ENCODE data around the gene TTLL7. TPM values are rescaled to one million over a fixed set of nuclear protein-coding genes. Genes with fewer than 3 reads are reported as not detected.

Gene TTLL7
- total and polyA plus RNA-seq, 2 donors (not counting 1 experiment from before 2014, with no cell fraction given), result 0.01 TPM; not detected in 1

DNA sequence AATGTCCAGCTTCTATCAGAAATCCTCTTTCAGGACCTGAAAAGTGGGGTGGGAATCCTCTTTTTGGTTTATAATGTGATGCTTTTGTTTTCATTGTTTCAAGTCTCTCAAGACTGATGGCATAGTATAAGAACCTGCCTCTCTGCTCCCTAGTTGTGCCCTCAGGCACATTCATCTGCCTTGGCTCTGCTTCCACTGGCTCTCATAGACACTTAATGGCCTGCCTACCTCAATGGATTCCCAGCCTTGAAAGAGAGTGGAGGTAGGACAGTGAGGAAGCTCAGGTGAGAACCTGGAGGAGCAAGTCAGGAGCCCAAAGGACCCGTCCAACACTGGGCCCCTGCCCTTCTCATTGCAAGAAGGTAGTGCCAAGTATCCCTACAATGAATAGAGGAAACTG is 4.8 kb downstream of the TTLL7 start:
- H3K27me3 Mint-ChIP-seq, result peaks cover 42% of the 10 kb centered on the region

GRCh38 chr1:83990734-83991133 is 8.2 kb downstream of the TTLL7 start:
- Mint-ChIP-seq H3K27me3 (peaks cover 32% of the 10 kb centered on the region), H3K4me3 (no peak overlapping the region), H3K4me1 (no peaks in the 10 kb centered on the region), H3K9me3 (ENCODE audit: insufficient read depth) (peaks cover 3% of the 10 kb centered on the region), H3K27ac (no peak overlapping the region)
- intact Hi-C loops (cut with micrococcal nuclease), result no loop called here
- H3K79me2 ChIP-seq (ENCODE audit: control insufficient read depth, insufficient read depth, low read length), result no peaks in the 10 kb centered on the region
- DNase-seq (no peak), ATAC-seq (ENCODE audit: low read depth) (no peak)
- peaks cover 0 to 8% (median 2%) of the 10 kb centered on the region in 4 experiments for H3K27me3 ChIP-seq (replicated peaks in 1 of 4; ENCODE audit: control extremely low read depth in 1 of 4, control insufficient read depth in 3 of 4, insufficient read depth in 4 of 4, low read length in 3 of 4)
- no peak overlapping the region for H3K4me3 ChIP-seq (ENCODE audit: control extremely low read depth in 1 of 5, extremely low read depth in 1 of 5, insufficient read depth in 1 of 5, low read depth in 2 of 5, low read length in 4 of 5)
- WGBS (ENCODE audit: insufficient coverage), result 92% methylated on average over 1 of the region's 2 CpGs
- H3K36me3 ChIP-seq (replicated peaks in 1 of 2; ENCODE audit: control extremely low read depth in 1 of 2, control insufficient read depth in 1 of 2, extremely low read depth in 1 of 2, insufficient read depth in 2 of 2, low read length in 1 of 2), result no peaks in the 10 kb centered on the region
- peaks cover 1 to 5% (median 5%) of the 10 kb centered on the region in 3 donors for H3K9me3 ChIP-seq (ENCODE audit: control extremely low read depth in 1 of 3, control insufficient read depth in 2 of 3, insufficient read depth in 1 of 3, low read length in 2 of 3)
- ChIA-PET CTCF (no interaction called here), POLR2A (no interaction called here)
- no peak overlapping the region for H2AFZ ChIP-seq (ENCODE audit: insufficient read depth, low read depth, low read length, poor library complexity, severe bottlenecking)
- H4K20me1 ChIP-seq (ENCODE audit: control insufficient read depth, insufficient read depth, low read length, poor library complexity, severe bottlenecking), result no peaks in the 10 kb centered on the region
- H3K4me1 ChIP-seq (ENCODE audit: control insufficient read depth in 2 of 2, insufficient read depth in 2 of 2, low read length in 2 of 2), result no peaks in the 10 kb centered on the region
- no peak overlapping the region for H3K9ac ChIP-seq (ENCODE audit: low read length)
- H3K4me2 ChIP-seq (replicated peaks; ENCODE audit: low read depth, low read length, poor library complexity, severe bottlenecking), result no peak overlapping the region
- no peak overlapping the region for H3K27ac ChIP-seq (ENCODE audit: low read length in 2 of 2)
- no peak for TF ChIP-seq EZH2 (IDR thresholded peaks at IDR 0.05; ENCODE audit: borderline replicate concordance, insufficient read depth, low read depth, low read length, poor library complexity, severe bottlenecking)
- TF ChIP-seq, protein P1, sequence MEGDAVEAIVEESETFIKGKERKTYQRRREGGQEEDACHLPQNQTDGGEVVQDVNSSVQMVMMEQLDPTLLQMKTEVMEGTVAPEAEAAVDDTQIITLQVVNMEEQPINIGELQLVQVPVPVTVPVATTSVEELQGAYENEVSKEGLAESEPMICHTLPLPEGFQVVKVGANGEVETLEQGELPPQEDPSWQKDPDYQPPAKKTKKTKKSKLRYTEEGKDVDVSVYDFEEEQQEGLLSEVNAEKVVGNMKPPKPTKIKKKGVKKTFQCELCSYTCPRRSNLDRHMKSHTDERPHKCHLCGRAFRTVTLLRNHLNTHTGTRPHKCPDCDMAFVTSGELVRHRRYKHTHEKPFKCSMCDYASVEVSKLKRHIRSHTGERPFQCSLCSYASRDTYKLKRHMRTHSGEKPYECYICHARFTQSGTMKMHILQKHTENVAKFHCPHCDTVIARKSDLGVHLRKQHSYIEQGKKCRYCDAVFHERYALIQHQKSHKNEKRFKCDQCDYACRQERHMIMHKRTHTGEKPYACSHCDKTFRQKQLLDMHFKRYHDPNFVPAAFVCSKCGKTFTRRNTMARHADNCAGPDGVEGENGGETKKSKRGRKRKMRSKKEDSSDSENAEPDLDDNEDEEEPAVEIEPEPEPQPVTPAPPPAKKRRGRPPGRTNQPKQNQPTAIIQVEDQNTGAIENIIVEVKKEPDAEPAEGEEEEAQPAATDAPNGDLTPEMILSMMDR (IDR thresholded peaks at IDR 0.05), result no peak

More for the DNA sequence above, 4.8 kb downstream of the TTLL7 start:
- no peaks in the 10 kb centered on the region for H3K9me3 ChIP-seq (ENCODE audit: control extremely low read depth in 1 of 3, control insufficient read depth in 2 of 3, insufficient read depth in 1 of 3, low read length in 2 of 3)
- H3K79me2 ChIP-seq (ENCODE audit: control insufficient read depth, insufficient read depth, low read length), result no peaks in the 10 kb centered on the region
- no peaks in the 10 kb centered on the region for H3K36me3 ChIP-seq (replicated peaks in 1 of 2; ENCODE audit: control extremely low read depth in 1 of 2, control insufficient read depth in 1 of 2, extremely low read depth in 1 of 2, insufficient read depth in 2 of 2, low read length in 1 of 2)
- no peak overlapping the region for H3K9ac ChIP-seq (ENCODE audit: low read length)
- CTCF ChIA-PET, result no interaction called here
- no peak overlapping the region for H3K4me3 ChIP-seq (ENCODE audit: control extremely low read depth in 1 of 5, extremely low read depth in 1 of 5, insufficient read depth in 1 of 5, low read depth in 2 of 5, low read length in 4 of 5)
- H2AFZ ChIP-seq (ENCODE audit: insufficient read depth, low read depth, low read length, poor library complexity, severe bottlenecking), result no peak overlapping the region
- peaks cover 0 to 26% (median 14%) of the 10 kb centered on the region in 4 experiments for H3K27me3 ChIP-seq (replicated peaks in 1 of 4; ENCODE audit: control extremely low read depth in 1 of 4, control insufficient read depth in 3 of 4, insufficient read depth in 4 of 4, low read length in 3 of 4)
- Mint-ChIP-seq H3K4me3 (no peak overlapping the region), H3K9me3 (ENCODE audit: insufficient read depth) (no peaks in the 10 kb centered on the region), H3K4me1 (peaks cover 4% of the 10 kb centered on the region), H3K27ac (no peak overlapping the region)
- POLR2A ChIA-PET, result no interaction called here
- DNase-seq (no peak), ATAC-seq (ENCODE audit: low read depth) (no peak)
- TF ChIP-seq, protein P1 (IDR thresholded peaks at IDR 0.05), result no peak
- TF ChIP-seq EZH2 (IDR thresholded peaks at IDR 0.05; ENCODE audit: borderline replicate concordance, insufficient read depth, low read depth, low read length, poor library complexity, severe bottlenecking), result no peak
- no peak overlapping the region for H3K4me2 ChIP-seq (replicated peaks; ENCODE audit: low read depth, low read length, poor library complexity, severe bottlenecking)
- H4K20me1 ChIP-seq (ENCODE audit: control insufficient read depth, insufficient read depth, low read length, poor library complexity, severe bottlenecking), result no peaks in the 10 kb centered on the region
- peaks cover 3 to 7% of the 10 kb centered on the region in 2 donors for H3K4me1 ChIP-seq (ENCODE audit: control insufficient read depth in 2 of 2, insufficient read depth in 2 of 2, low read length in 2 of 2)
- WGBS (ENCODE audit: insufficient coverage), result 78% methylated on average over 1 of the region's 1 CpG
- no peak overlapping the region for H3K27ac ChIP-seq (ENCODE audit: low read length in 2 of 2)
- intact Hi-C loops (cut with micrococcal nuclease), result no loop called here

All from B cell (primary cell).